ENCODE measurements around the gene MAN2A1. TPM values are rescaled to one million over a fixed set of nuclear protein-coding genes. Genes with fewer than 3 reads are reported as not detected.

The MAN2A1 gene
- total RNA-seq, 1 experiment from 2014 or later = 51.0 TPM

- ChIA-PET POLR2A (no interaction called here), CTCF (no interaction called here)
- in situ Hi-C loops (cut with HindIII; ENCODE audit: low pct_unique_long_range_greater_than_20kb, low sequenced_read_pairs) (no loop called here), intact Hi-C loops (cut with micrococcal nuclease; ENCODE audit: unreplicated experiment) (no loop called here)
- no peaks in the 10 kb centered on the region for H3K9me3 ChIP-seq (ENCODE audit: control insufficient read depth, insufficient read depth, low read depth, low read length)
- DNase-seq (ENCODE audit: low read depth, low spot score) (no peak), ATAC-seq (no peak)
- H3K4me3 ChIP-seq (ENCODE audit: low read depth in 2 of 2, low read length in 2 of 2) = no peak overlapping the region
- H3K27ac ChIP-seq (ENCODE audit: low read length) = no peak overlapping the region
- no TSS peak for BruUV-seq (replicated peaks)
- H3K27me3 ChIP-seq (ENCODE audit: control insufficient read depth, insufficient read depth, low read length) = no peaks in the 10 kb centered on the region
- TF ChIP-seq SIN3A (IDR thresholded peaks at IDR 0.05; ENCODE audit: borderline replicate concordance, insufficient read depth, low read depth, low read length) (no peak), TCF7L2 (IDR thresholded peaks at IDR 0.05; ENCODE audit: low read depth, low read length) (no peak), CTCF (IDR thresholded peaks at IDR 0.05) (no peak), POLR2AphosphoS5 (IDR thresholded peaks at IDR 0.05; ENCODE audit: low read depth, low read length) (no peak), REST (IDR thresholded peaks at IDR 0.05; ENCODE audit: insufficient read depth in 1 of 2, low read depth in 2 of 2, low read length in 1 of 2) (no peak)
- H3K4me1 ChIP-seq (ENCODE audit: control insufficient read depth, insufficient read depth, low read length) = peaks cover 2% of the 10 kb centered on the region; the same call in 1 of the 2 replicates
- H3K36me3 ChIP-seq (ENCODE audit: control insufficient read depth, insufficient read depth, low read length) = no peaks in the 10 kb centered on the region
Observed at GRCh38 chr5:109755761-109756160, 66.0 kb downstream of the MAN2A1 start.

GRCh38 chr5:109756543-109757185, 66.9 kb downstream of the MAN2A1 start:
- no peaks in the 10 kb centered on the region for H3K36me3 ChIP-seq (ENCODE audit: control insufficient read depth, insufficient read depth, low read length)
- BruUV-seq (replicated peaks) = no TSS peak
- POLR2A ChIA-PET = no interaction called here
- CTCF ChIA-PET = no interaction called here
- no peak overlapping the region for H3K4me3 ChIP-seq (ENCODE audit: low read depth in 2 of 2, low read length in 2 of 2)
- DNase-seq (ENCODE audit: low read depth, low spot score) (no peak), ATAC-seq (no peak)
- intact Hi-C loops (cut with micrococcal nuclease; ENCODE audit: unreplicated experiment) = no loop called here
- H3K27ac ChIP-seq (ENCODE audit: low read length) = no peak overlapping the region
- no peaks in the 10 kb centered on the region for H3K9me3 ChIP-seq (ENCODE audit: control insufficient read depth, insufficient read depth, low read depth, low read length)
- TF ChIP-seq SIN3A (IDR thresholded peaks at IDR 0.05; ENCODE audit: borderline replicate concordance, insufficient read depth, low read depth, low read length) (no peak), REST (IDR thresholded peaks at IDR 0.05; ENCODE audit: insufficient read depth in 1 of 2, low read depth in 2 of 2, low read length in 1 of 2) (no peak), CTCF (IDR thresholded peaks at IDR 0.05) (no peak), POLR2AphosphoS5 (IDR thresholded peaks at IDR 0.05; ENCODE audit: low read depth, low read length) (no peak), TCF7L2 (IDR thresholded peaks at IDR 0.05; ENCODE audit: low read depth, low read length) (no peak)
- peaks cover 2% of the 10 kb centered on the region; the same call in 1 of the 2 replicates for H3K4me1 ChIP-seq (ENCODE audit: control insufficient read depth, insufficient read depth, low read length)
- in situ Hi-C loops (cut with HindIII; ENCODE audit: low pct_unique_long_range_greater_than_20kb, low sequenced_read_pairs) = no loop called here
- no peaks in the 10 kb centered on the region for H3K27me3 ChIP-seq (ENCODE audit: control insufficient read depth, insufficient read depth, low read length)

All from Panc1 (cell line).